ENCODE results near the gene SNCAIP.

DNA sequence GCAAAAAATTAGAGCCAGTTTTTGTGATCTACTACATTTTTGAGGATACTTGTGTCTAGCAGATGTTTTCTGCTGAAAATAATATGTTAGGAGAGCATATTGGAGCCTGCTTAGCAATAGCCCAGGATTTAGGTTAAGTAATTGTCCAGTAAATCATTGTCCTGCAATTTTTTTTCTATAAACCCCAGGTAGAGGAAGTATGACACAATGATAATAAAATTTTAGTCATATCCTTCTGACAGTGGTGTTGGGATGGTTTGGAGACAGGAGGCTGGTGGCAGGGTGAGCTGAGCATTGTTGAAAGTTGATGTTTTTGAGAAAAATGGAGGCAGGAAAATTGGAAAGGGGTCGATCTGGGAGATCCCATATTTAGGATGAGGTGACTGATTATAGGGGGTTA, 3.5 kb downstream of the SNCAIP start:
- TF ChIP-seq, protein P1, sequence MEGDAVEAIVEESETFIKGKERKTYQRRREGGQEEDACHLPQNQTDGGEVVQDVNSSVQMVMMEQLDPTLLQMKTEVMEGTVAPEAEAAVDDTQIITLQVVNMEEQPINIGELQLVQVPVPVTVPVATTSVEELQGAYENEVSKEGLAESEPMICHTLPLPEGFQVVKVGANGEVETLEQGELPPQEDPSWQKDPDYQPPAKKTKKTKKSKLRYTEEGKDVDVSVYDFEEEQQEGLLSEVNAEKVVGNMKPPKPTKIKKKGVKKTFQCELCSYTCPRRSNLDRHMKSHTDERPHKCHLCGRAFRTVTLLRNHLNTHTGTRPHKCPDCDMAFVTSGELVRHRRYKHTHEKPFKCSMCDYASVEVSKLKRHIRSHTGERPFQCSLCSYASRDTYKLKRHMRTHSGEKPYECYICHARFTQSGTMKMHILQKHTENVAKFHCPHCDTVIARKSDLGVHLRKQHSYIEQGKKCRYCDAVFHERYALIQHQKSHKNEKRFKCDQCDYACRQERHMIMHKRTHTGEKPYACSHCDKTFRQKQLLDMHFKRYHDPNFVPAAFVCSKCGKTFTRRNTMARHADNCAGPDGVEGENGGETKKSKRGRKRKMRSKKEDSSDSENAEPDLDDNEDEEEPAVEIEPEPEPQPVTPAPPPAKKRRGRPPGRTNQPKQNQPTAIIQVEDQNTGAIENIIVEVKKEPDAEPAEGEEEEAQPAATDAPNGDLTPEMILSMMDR (IDR thresholded peaks at IDR 0.05), result no peak
- TF ChIP-seq POLR2AphosphoS5 (IDR thresholded peaks at IDR 0.05; ENCODE audit: insufficient read depth in 1 of 2, low read depth in 1 of 2), result no peak
